HG03439 (cell line): ENCODE data around the gene RAB36.

Experiments
- ATAC-seq: cut with Tn5 transposase; IDR thresholded peaks from one replicate; pipeline ENCODE4 v1.9.1; 2021; ENCODE audit warnings: mild to moderate bottlenecking, moderate library complexity; ENCODE audit not compliant: unreplicated experiment

RAB36 gene

GRCh38 chr22:23120415-23120899 lies 24.8 kb upstream of the RAB36 start:
- no peak for ATAC-seq

- no peak for ATAC-seq
Measured at GRCh38 chr22:23121000-23121421, 24.3 kb upstream of the RAB36 start.

- ATAC-seq: no peak
Measured at GRCh38 chr22:23121424-23121823, 23.9 kb upstream of the RAB36 start.

- ATAC-seq: no peak
Measured at GRCh38 chr22:23122216-23122957, 22.9 kb upstream of the RAB36 start.

GRCh38 chr22:23122992-23123803 lies 22.1 kb upstream of the RAB36 start:
- no peak for ATAC-seq

- ATAC-seq: no peak
Measured at GRCh38 chr22:23123804-23124254, 21.4 kb upstream of the RAB36 start.

- ATAC-seq: no peak
Measured at GRCh38 chr22:23124611-23125511, 20.4 kb upstream of the RAB36 start.

- ATAC-seq: no peak
Measured at GRCh38 chr22:23125512-23126103, 19.7 kb upstream of the RAB36 start.

- ATAC-seq: no peak
Measured at GRCh38 chr22:23126165-23127054, 18.9 kb upstream of the RAB36 start.

- ATAC-seq: no peak
Measured at GRCh38 chr22:23127055-23127756, 18.1 kb upstream of the RAB36 start.

- ATAC-seq: no peak
Measured at GRCh38 chr22:23127788-23128187, 17.5 kb upstream of the RAB36 start.

- ATAC-seq: no peak
Measured at GRCh38 chr22:23128269-23129108, 16.8 kb upstream of the RAB36 start.

GRCh38 chr22:23129149-23129548 lies 16.1 kb upstream of the RAB36 start:
- no peak for ATAC-seq

GRCh38 chr22:23130697-23131096 lies 14.6 kb upstream of the RAB36 start:
- ATAC-seq: no peak

GRCh38 chr22:23131931-23132330 lies 13.3 kb upstream of the RAB36 start:
- no peak for ATAC-seq

- ATAC-seq: no peak
Measured at GRCh38 chr22:23132376-23133091, 12.7 kb upstream of the RAB36 start.

- ATAC-seq: no peak
Measured at GRCh38 chr22:23133922-23134321, 11.4 kb upstream of the RAB36 start.
